ENCODE results near the gene NAALADL1.

The NAALADL1 gene

GRCh38 chr11:65090628-65091027, 32.3 kb upstream of the NAALADL1 start:
- peaks cover 11% of the 10 kb centered on the region for H3K36me3 ChIP-seq (ENCODE audit: control insufficient read depth, insufficient read depth, low read length)
- H3K4me3 ChIP-seq (ENCODE audit: low read length): no peak overlapping the region
- H3K9ac ChIP-seq (ENCODE audit: low read length): no peak overlapping the region
- H3K27me3 ChIP-seq (ENCODE audit: control insufficient read depth, insufficient read depth, low read length): no peaks in the 10 kb centered on the region
- no peak overlapping the region for H3K27ac ChIP-seq (ENCODE audit: low read depth, low read length)
- H3K4me1 ChIP-seq (ENCODE audit: control insufficient read depth, insufficient read depth, low read length): peaks cover under 1% of the 10 kb centered on the region

GRCh38 chr11:65089621-65090020, 31.3 kb upstream of the NAALADL1 start:
- Histone ChIP-seq H3K27ac (ENCODE audit: low read depth, low read length) (no peak overlapping the region), H3K4me3 (ENCODE audit: low read length) (no peak overlapping the region), H3K9ac (ENCODE audit: low read length) (no peak overlapping the region), H3K36me3 (ENCODE audit: control insufficient read depth, insufficient read depth, low read length) (peaks cover 11% of the 10 kb centered on the region), H3K4me1 (ENCODE audit: control insufficient read depth, insufficient read depth, low read length) (peaks cover 1% of the 10 kb centered on the region), H3K27me3 (ENCODE audit: control insufficient read depth, insufficient read depth, low read length) (no peaks in the 10 kb centered on the region)

GRCh38 chr11:65087827-65088226, 29.5 kb upstream of the NAALADL1 start:
- Histone ChIP-seq H3K9ac (ENCODE audit: low read length) (no peak overlapping the region), H3K27ac (ENCODE audit: low read depth, low read length) (no peak overlapping the region), H3K27me3 (ENCODE audit: control insufficient read depth, insufficient read depth, low read length) (no peaks in the 10 kb centered on the region), H3K4me1 (ENCODE audit: control insufficient read depth, insufficient read depth, low read length) (peaks cover 4% of the 10 kb centered on the region), H3K36me3 (ENCODE audit: control insufficient read depth, insufficient read depth, low read length) (peaks cover 11% of the 10 kb centered on the region), H3K4me3 (ENCODE audit: low read length) (no peak overlapping the region)

- peaks cover 11% of the 10 kb centered on the region for H3K36me3 ChIP-seq (ENCODE audit: control insufficient read depth, insufficient read depth, low read length)
- no peak overlapping the region for H3K27ac ChIP-seq (ENCODE audit: low read depth, low read length)
- no peak overlapping the region for H3K9ac ChIP-seq (ENCODE audit: low read length)
- H3K4me1 ChIP-seq (ENCODE audit: control insufficient read depth, insufficient read depth, low read length): peaks cover 4% of the 10 kb centered on the region
- no peaks in the 10 kb centered on the region for H3K27me3 ChIP-seq (ENCODE audit: control insufficient read depth, insufficient read depth, low read length)
- no peak overlapping the region for H3K4me3 ChIP-seq (ENCODE audit: low read length)
Observed at GRCh38 chr11:65087216-65087615, 28.9 kb upstream of the NAALADL1 start.

GRCh38 chr11:65086809-65087208, 28.5 kb upstream of the NAALADL1 start:
- Histone ChIP-seq H3K27me3 (ENCODE audit: control insufficient read depth, insufficient read depth, low read length) (no peaks in the 10 kb centered on the region), H3K27ac (ENCODE audit: low read depth, low read length) (no peak overlapping the region), H3K4me1 (ENCODE audit: control insufficient read depth, insufficient read depth, low read length) (peaks cover 4% of the 10 kb centered on the region), H3K4me3 (ENCODE audit: low read length) (no peak overlapping the region), H3K36me3 (ENCODE audit: control insufficient read depth, insufficient read depth, low read length) (peaks cover 11% of the 10 kb centered on the region), H3K9ac (ENCODE audit: low read length) (no peak overlapping the region)

- Histone ChIP-seq H3K4me3 (ENCODE audit: low read length) (no peak overlapping the region), H3K9ac (ENCODE audit: low read length) (no peak overlapping the region), H3K4me1 (ENCODE audit: control insufficient read depth, insufficient read depth, low read length) (peaks cover 4% of the 10 kb centered on the region), H3K36me3 (ENCODE audit: control insufficient read depth, insufficient read depth, low read length) (peaks cover 11% of the 10 kb centered on the region), H3K27me3 (ENCODE audit: control insufficient read depth, insufficient read depth, low read length) (no peaks in the 10 kb centered on the region), H3K27ac (ENCODE audit: low read depth, low read length) (no peak overlapping the region)
Observed at GRCh38 chr11:65085446-65085845, 27.1 kb upstream of the NAALADL1 start.

- Histone ChIP-seq H3K4me3 (ENCODE audit: low read length) (peak overlapping the region; percentile 75), H3K27ac (ENCODE audit: low read depth, low read length) (peak overlapping the region; percentile 91), H3K27me3 (ENCODE audit: control insufficient read depth, insufficient read depth, low read length) (no peaks in the 10 kb centered on the region), H3K36me3 (ENCODE audit: control insufficient read depth, insufficient read depth, low read length) (peaks cover 11% of the 10 kb centered on the region), H3K4me1 (ENCODE audit: control insufficient read depth, insufficient read depth, low read length) (peaks cover 4% of the 10 kb centered on the region), H3K9ac (ENCODE audit: low read length) (peak overlapping the region; percentile 88)
Observed at GRCh38 chr11:65084598-65085375, 26.4 kb upstream of the NAALADL1 start.

- peaks cover 4% of the 10 kb centered on the region for H3K4me1 ChIP-seq (ENCODE audit: control insufficient read depth, insufficient read depth, low read length)
- no peaks in the 10 kb centered on the region for H3K27me3 ChIP-seq (ENCODE audit: control insufficient read depth, insufficient read depth, low read length)
- H3K36me3 ChIP-seq (ENCODE audit: control insufficient read depth, insufficient read depth, low read length): peaks cover 10% of the 10 kb centered on the region
- H3K27ac ChIP-seq (ENCODE audit: low read depth, low read length): peak within 1 kb of the TSS; percentile 91
- H3K4me3 ChIP-seq (ENCODE audit: low read length): peak within 1 kb of the TSS; percentile 75
- peak within 1 kb of the TSS; percentile 88 for H3K9ac ChIP-seq (ENCODE audit: low read length)
Observed at GRCh38 chr11:65083834-65084597, 25.7 kb upstream of the NAALADL1 start, which contains the start of the genes CDCA5 and ZFPL1. Gene CDCA5, minus strand, starts transcription at chr11:65084040. Its CDS starts 62 bp downstream, at chr11:65083978. Gene ZFPL1, plus strand, starts transcription at chr11:65084222. Its CDS starts 477 bp downstream, at chr11:65084699.

- Histone ChIP-seq H3K9ac (ENCODE audit: low read length) (no peak overlapping the region), H3K4me1 (ENCODE audit: control insufficient read depth, insufficient read depth, low read length) (peaks cover 4% of the 10 kb centered on the region), H3K27me3 (ENCODE audit: control insufficient read depth, insufficient read depth, low read length) (no peaks in the 10 kb centered on the region), H3K36me3 (ENCODE audit: control insufficient read depth, insufficient read depth, low read length) (peaks cover 7% of the 10 kb centered on the region), H3K27ac (ENCODE audit: low read depth, low read length) (no peak overlapping the region), H3K4me3 (ENCODE audit: low read length) (peak overlapping the region; percentile 75)
Observed at GRCh38 chr11:65083134-65083833, 24.9 kb upstream of the NAALADL1 start.

- Histone ChIP-seq H3K27ac (ENCODE audit: low read depth, low read length) (no peak overlapping the region), H3K27me3 (ENCODE audit: control insufficient read depth, insufficient read depth, low read length) (no peaks in the 10 kb centered on the region), H3K4me3 (ENCODE audit: low read length) (no peak overlapping the region), H3K4me1 (ENCODE audit: control insufficient read depth, insufficient read depth, low read length) (no peaks in the 10 kb centered on the region), H3K36me3 (ENCODE audit: control insufficient read depth, insufficient read depth, low read length) (no peaks in the 10 kb centered on the region), H3K9ac (ENCODE audit: low read length) (no peak overlapping the region)
Observed at GRCh38 chr11:65078786-65079342, 20.5 kb upstream of the NAALADL1 start.

- Histone ChIP-seq H3K4me3 (ENCODE audit: low read length) (no peak overlapping the region), H3K27ac (ENCODE audit: low read depth, low read length) (no peak overlapping the region), H3K9ac (ENCODE audit: low read length) (no peak overlapping the region), H3K36me3 (ENCODE audit: control insufficient read depth, insufficient read depth, low read length) (no peaks in the 10 kb centered on the region), H3K27me3 (ENCODE audit: control insufficient read depth, insufficient read depth, low read length) (no peaks in the 10 kb centered on the region), H3K4me1 (ENCODE audit: control insufficient read depth, insufficient read depth, low read length) (no peaks in the 10 kb centered on the region)
Observed at GRCh38 chr11:65078151-65078550, 19.8 kb upstream of the NAALADL1 start.

- no peak overlapping the region for H3K27ac ChIP-seq (ENCODE audit: low read depth, low read length)
- no peak overlapping the region for H3K4me3 ChIP-seq (ENCODE audit: low read length)
- H3K27me3 ChIP-seq (ENCODE audit: control insufficient read depth, insufficient read depth, low read length): no peaks in the 10 kb centered on the region
- no peaks in the 10 kb centered on the region for H3K4me1 ChIP-seq (ENCODE audit: control insufficient read depth, insufficient read depth, low read length)
- H3K9ac ChIP-seq (ENCODE audit: low read length): no peak overlapping the region
- H3K36me3 ChIP-seq (ENCODE audit: control insufficient read depth, insufficient read depth, low read length): no peaks in the 10 kb centered on the region
Observed at GRCh38 chr11:65077451-65077850, 19.1 kb upstream of the NAALADL1 start.

Data from rectal smooth muscle tissue (tissue), 1 donor.